SH-SY5Y (cell line): ENCODE measurements around the gene CYS1.

Experiments used
- GATA2 ChIP-seq: IDR thresholded peaks from 2 replicates; pipeline ENCODE4 v1.6.1; 2011; ENCODE audit warnings: mild to moderate bottlenecking, low read depth, low read length
- GATA3 ChIP-seq: IDR thresholded peaks from 2 replicates; pipeline ENCODE4 v1.6.1; 2011; ENCODE audit warnings: low read depth, mild to moderate bottlenecking, low read length, moderate library complexity

GRCh38 chr2:10057231-10058107, 22.7 kb downstream of the CYS1 start:
- TF ChIP-seq GATA2, result no peak
- no peak for TF ChIP-seq GATA3
